GM21390 (cell line): Measurements from ENCODE around the gene EEF1B2.

Experiments used
- ATAC-seq: cut with Tn5 transposase; IDR thresholded peaks from one replicate; pipeline ENCODE4 v1.9.1; 2021; ENCODE audit not compliant: unreplicated experiment

The EEF1B2 gene

DNA sequence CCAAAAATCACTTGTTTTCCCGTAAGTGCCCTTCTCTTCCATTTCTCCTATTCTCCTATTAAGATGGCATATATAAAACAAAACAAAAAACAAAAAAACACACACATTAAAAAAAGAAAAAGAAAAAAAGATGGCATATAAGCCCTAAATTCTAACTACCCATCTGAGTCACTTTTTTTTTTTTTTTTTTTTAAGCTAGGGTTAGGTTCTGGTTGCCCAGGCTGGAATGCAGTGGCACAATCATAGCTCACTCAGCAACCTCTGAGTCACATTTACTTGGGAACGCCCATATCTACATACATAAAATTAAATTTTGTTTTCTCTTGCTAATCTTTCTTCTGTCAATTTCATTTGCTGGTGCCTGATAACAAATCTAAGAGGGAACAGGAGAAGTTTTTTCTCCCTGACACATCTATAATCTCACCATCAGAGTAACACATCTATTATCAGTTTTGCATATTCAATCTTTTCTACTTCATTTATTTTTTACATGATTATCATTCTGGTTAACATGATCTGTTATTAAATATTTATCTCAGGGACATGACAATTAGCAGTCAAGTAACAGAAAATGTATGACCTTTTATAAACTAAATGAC is 52.1 kb downstream of the EEF1B2 start:
- ATAC-seq = no peak
